GM21360 (cell line): ENCODE measurements around the gene TMCC2.

Source experiments
- ATAC-seq: cut with Tn5 transposase; IDR thresholded peaks from one replicate; pipeline ENCODE4 v1.9.1; 2021; ENCODE audit warnings: mild to moderate bottlenecking, moderate library complexity; ENCODE audit not compliant: unreplicated experiment

Gene TMCC2

GRCh38 chr1:205298191-205298994, 70.6 kb downstream of the TMCC2 start:
- no peak for ATAC-seq

- no peak for ATAC-seq
Measured at GRCh38 chr1:205300149-205300548, 72.4 kb downstream of the TMCC2 start.

- no peak for ATAC-seq
Measured at GRCh38 chr1:205301205-205301821, 73.6 kb downstream of the TMCC2 start.

GRCh38 chr1:205301842-205302588, 74.3 kb downstream of the TMCC2 start:
- no peak for ATAC-seq

- no peak for ATAC-seq
Measured at GRCh38 chr1:205303247-205303888, 75.6 kb downstream of the TMCC2 start.

GRCh38 chr1:205304046-205304694, 76.4 kb downstream of the TMCC2 start:
- no peak for ATAC-seq

GRCh38 chr1:205304695-205305070, 76.9 kb downstream of the TMCC2 start:
- ATAC-seq, result no peak

GRCh38 chr1:205306929-205307566, 79.3 kb downstream of the TMCC2 start:
- no peak for ATAC-seq

- no peak for ATAC-seq
Measured at GRCh38 chr1:205309741-205310140, 82.0 kb downstream of the TMCC2 start.

GRCh38 chr1:205310976-205311704, 83.4 kb downstream of the TMCC2 start:
- no peak for ATAC-seq

GRCh38 chr1:205312866-205313562, 85.3 kb downstream of the TMCC2 start:
- no peak for ATAC-seq

GRCh38 chr1:205313563-205314308, 86.0 kb downstream of the TMCC2 start:
- peak; percentile 42 for ATAC-seq

GRCh38 chr1:205315008-205315618, 87.4 kb downstream of the TMCC2 start:
- ATAC-seq, result no peak

- ATAC-seq, result no peak
Measured at GRCh38 chr1:205316161-205316566, 88.4 kb downstream of the TMCC2 start.

- ATAC-seq, result no peak
Measured at GRCh38 chr1:205317311-205317917, 89.7 kb downstream of the TMCC2 start.

GRCh38 chr1:205318231-205318991, 90.7 kb downstream of the TMCC2 start:
- ATAC-seq, result no peak
